Femur (tissue), 1 donor: ENCODE measurements around the gene DENND2C.

Experiments
- DNase-seq: peaks from one replicate; pipeline ENCODE4 v3.0.0-alpha.2; 2017

DENND2C gene

GRCh38 chr1:114540272-114540671 lies 129.6 kb downstream of the DENND2C start:
- no peak for DNase-seq

GRCh38 chr1:114536043-114536442 lies 133.8 kb downstream of the DENND2C start:
- no peak for DNase-seq

- no peak for DNase-seq
Measured at GRCh38 chr1:114535401-114535800, 134.4 kb downstream of the DENND2C start.
